Muscle layer of duodenum (tissue), 2 donors: ENCODE results near the gene TGM4.

Experiments used
- H3K27ac ChIP-seq: one replicate; pipeline ENCODE4 v1.7.0; 2013; ENCODE audit warnings: mild to moderate bottlenecking, low read length
- H3K27me3 ChIP-seq: one replicate; pipeline ENCODE4 v1.7.0; 2013; ENCODE audit warnings: low read depth, mild to moderate bottlenecking, control low read depth, low read length
- H3K36me3 ChIP-seq, 2 donors: one replicate each; pipeline ENCODE4 v1.7.0; 2013; ENCODE audit warnings: low read length in 2 of 2, control low read depth in 1 of 2, mild to moderate bottlenecking in 1 of 2; ENCODE audit not compliant: insufficient read depth in 2 of 2, control insufficient read depth in 1 of 2
- H3K4me1 ChIP-seq, 2 donors: one replicate each; pipeline ENCODE4 v1.7.0; 2013; ENCODE audit warnings: low read length in 2 of 2, mild to moderate bottlenecking in 2 of 2, control low read depth in 1 of 2, moderate library complexity in 1 of 2; ENCODE audit not compliant: insufficient read depth in 2 of 2, control insufficient read depth in 1 of 2
- H3K4me3 ChIP-seq, 2 donors: one replicate each; pipeline ENCODE4 v1.7.0; 2013; ENCODE audit warnings: low read length in 2 of 2, low read depth in 1 of 2, mild to moderate bottlenecking in 1 of 2
- H3K9me3 ChIP-seq, 2 donors: one replicate each; pipeline ENCODE4 v1.7.0; 2013; ENCODE audit warnings: low read length in 2 of 2, control low read depth in 1 of 2, mild to moderate bottlenecking in 1 of 2; ENCODE audit not compliant: control insufficient read depth in 1 of 2
- donor health status: healthy.

The TGM4 gene

DNA sequence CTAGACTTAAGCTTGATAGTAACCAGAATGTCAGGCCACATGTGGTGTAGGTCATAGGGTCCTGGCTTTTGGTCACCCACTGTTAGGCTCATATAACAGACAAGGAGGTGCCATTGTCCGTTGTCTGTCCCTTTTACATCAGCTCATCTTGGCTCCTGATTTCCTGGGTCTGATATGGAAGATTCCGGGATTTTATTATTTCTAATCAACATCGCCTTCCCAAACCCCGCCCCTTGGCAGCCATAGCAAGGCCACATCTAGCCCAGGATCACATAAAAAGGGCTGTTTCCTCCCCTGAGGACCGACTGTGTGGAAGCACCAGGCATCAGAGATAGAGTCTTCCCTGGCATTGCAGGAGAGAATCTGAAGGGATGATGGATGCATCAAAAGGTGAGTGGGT is at the start of gene TGM4:
TGM4 (plus strand) TSS at position 301 of the 400 bp plus-strand sequence; CDS start at position 372, 71 bp downstream.
- Histone ChIP-seq H3K36me3 (no peaks in the 10 kb centered on the region), H3K9me3 (no peaks in the 10 kb centered on the region), H3K27ac (no peak within 1 kb of the TSS), H3K4me1 (no peaks in the 10 kb centered on the region), H3K27me3 (no peaks in the 10 kb centered on the region), H3K4me3 (no peak within 1 kb of the TSS)

DNA sequence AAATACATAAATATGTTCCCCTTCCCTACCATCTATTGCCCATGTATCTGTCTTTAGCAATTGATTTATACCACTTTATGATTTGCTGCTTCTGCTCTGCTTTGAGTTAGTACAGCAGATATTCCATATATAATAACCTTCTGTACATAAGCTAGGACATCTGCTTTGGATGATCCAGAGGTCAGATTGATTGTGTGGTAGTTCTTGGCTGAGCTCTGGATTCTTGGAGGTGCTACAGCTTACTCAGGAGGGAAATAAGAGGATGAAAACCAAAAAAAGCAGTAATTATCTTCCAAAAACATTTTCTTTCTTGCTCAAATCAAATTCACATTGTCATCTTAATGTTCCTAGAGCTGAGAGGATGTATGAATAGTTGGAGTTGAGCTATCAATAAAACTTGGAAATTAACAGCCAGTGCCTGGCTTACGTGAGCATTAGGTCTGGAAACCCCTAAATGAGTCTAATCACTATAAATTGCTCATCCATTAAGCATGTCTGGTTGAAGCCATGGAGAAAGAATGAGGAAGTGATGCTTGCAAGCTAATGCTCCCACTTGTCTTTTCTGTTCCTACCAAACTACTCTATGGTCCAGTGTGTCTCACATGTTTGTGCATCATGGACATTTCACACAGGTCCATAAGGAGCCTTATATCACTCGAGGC is 49.0 kb upstream of the TGM4 start:
- no peak overlapping the region for H3K27ac ChIP-seq
- H3K4me1 ChIP-seq, result no peaks in the 10 kb centered on the region
- no peaks in the 10 kb centered on the region for H3K27me3 ChIP-seq
- no peaks in the 10 kb centered on the region for H3K9me3 ChIP-seq
- H3K36me3 ChIP-seq, result no peaks in the 10 kb centered on the region
- no peak overlapping the region for H3K4me3 ChIP-seq

DNA sequence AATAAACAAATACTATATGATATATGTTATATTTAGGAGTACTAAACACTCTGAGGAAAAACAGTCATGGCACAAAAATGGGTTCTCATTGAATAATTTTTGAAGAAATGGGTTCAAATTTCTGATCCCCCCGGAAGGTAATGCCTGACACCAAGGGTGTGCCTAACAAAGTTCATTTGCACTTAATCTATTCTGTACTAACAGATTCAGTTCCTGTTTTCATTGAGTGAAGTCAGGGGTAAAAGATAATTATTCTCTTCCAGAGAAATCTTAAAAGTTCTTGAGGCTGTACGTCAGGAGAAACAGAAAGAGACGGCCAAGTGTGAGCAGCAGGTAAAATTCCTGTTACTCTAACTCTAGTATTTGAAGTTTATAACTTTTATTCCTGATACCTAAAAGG is 47.2 kb upstream of the TGM4 start:
- Histone ChIP-seq H3K4me1 (no peaks in the 10 kb centered on the region), H3K4me3 (no peak overlapping the region), H3K9me3 (no peaks in the 10 kb centered on the region), H3K36me3 (no peaks in the 10 kb centered on the region), H3K27ac (no peak overlapping the region), H3K27me3 (no peaks in the 10 kb centered on the region)

DNA sequence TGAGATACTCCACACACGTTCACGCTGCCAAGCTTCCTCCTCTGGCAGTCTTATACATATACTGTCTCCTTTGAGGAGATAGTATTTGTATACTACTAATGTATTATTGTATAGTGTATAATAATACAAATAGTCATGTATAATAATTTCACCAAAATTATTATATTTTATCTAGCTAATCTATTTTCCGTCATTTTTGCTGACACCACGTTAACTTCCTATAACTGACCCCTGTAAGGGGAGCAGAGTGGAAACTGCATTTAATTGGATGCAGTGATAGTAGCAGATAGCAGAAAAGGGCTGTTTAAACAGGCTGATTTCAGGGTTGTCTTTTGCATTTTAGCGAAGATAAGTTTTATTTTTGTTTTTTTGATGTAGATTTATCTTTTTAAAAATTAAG is 43.2 kb upstream of the TGM4 start:
- Histone ChIP-seq H3K4me3 (no peak overlapping the region), H3K4me1 (no peaks in the 10 kb centered on the region), H3K27me3 (no peaks in the 10 kb centered on the region), H3K36me3 (no peaks in the 10 kb centered on the region), H3K27ac (no peak overlapping the region), H3K9me3 (no peaks in the 10 kb centered on the region)

DNA sequence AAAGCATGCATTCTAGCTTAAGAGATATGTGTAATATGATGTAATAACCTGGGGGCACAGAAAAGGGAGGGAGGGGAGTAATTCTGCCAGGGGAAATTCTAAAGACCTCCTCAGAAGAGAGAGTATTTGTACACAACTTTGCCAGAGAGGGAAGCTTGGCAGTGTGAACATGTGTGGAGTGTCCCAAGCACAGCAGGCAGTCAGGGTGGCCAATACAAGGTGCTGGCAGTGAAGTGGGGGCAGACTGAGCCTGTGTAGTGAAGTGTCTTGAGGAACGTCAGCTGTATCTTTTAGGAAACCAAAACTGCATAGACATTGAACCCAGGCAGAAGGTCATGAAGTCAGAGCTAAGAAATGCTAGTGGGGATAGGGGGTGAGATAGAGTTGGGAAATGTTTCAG is 42.4 kb upstream of the TGM4 start:
- Histone ChIP-seq H3K36me3 (no peaks in the 10 kb centered on the region), H3K27me3 (no peaks in the 10 kb centered on the region), H3K4me1 (no peaks in the 10 kb centered on the region), H3K4me3 (no peak overlapping the region), H3K9me3 (peaks cover 2 to 5% of the 10 kb centered on the region in 2 donors), H3K27ac (no peak overlapping the region)

DNA sequence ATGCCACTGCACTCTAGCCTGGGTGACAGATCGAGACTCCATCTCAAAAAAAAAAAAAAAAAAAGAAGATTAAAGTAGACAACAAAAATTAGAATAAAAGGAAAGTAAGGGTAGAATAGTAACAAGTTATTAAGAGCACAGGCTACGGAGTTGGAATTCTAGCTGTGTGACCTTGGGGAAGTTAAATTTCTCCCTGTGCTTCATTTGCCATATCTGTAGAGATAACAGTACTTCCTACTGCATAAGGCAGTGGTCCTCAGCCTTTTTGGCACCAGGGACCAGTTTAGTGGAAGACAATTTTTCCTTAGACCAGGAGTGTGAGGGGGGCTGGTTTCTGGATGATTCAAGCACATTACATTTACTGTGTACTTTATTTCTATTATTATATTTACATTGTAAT is 41.4 kb upstream of the TGM4 start:
- Histone ChIP-seq H3K36me3 (no peaks in the 10 kb centered on the region), H3K27ac (no peak overlapping the region)

DNA sequence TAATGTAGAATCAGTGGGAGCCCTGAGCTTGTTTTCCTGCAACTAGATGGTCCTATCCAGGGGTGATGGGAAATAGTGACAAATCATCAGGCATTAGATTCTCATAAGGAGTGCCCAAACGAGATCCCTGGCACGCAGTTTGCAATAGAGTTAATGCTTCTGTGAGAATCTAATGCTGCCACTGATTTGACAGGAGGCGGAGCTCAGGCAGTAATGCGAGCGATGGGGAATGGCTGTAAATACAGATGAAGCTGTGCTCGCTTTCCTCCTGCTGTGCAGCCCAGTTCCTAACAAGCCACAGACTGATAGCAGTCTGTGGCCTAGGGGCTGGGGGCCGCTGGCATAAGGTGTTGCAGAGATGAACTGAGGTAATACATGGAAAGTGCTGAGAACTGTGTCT is 41.0 kb upstream of the TGM4 start:
- Histone ChIP-seq H3K4me1 (no peaks in the 10 kb centered on the region), H3K27me3 (no peaks in the 10 kb centered on the region), H3K36me3 (no peaks in the 10 kb centered on the region), H3K4me3 (no peak overlapping the region), H3K9me3 (peaks cover 4 to 5% of the 10 kb centered on the region in 2 donors), H3K27ac (no peak overlapping the region)

More for the DNA sequence above, 41.4 kb upstream of the TGM4 start:
- no peaks in the 10 kb centered on the region for H3K27me3 ChIP-seq
- H3K9me3 ChIP-seq, result peaks cover 4 to 5% of the 10 kb centered on the region in 2 donors
- H3K4me1 ChIP-seq, result no peaks in the 10 kb centered on the region
- H3K4me3 ChIP-seq, result no peak overlapping the region

DNA sequence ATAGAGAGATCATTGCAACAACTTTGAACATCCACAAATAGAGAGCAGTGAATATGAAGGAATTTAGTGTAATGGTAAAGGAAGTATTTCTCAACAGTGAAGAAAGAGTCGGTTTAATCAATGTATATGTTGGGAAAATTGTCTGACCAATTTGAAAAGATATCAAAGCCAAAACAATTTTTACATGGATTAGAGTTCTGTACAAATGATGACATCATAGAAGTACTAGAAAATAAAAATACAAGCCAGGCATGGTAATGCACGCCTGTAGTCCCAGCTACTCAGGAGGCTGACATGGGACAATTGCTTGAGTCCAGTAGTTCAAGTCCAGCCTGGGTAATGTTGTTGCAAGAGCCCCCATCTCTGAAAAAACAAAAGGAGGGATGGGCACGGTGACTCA is 38.7 kb upstream of the TGM4 start:
- Histone ChIP-seq H3K27ac (no peak overlapping the region), H3K27me3 (no peaks in the 10 kb centered on the region), H3K9me3 (peaks cover 4 to 5% of the 10 kb centered on the region in 2 donors), H3K4me3 (no peak overlapping the region), H3K36me3 (no peaks in the 10 kb centered on the region), H3K4me1 (no peaks in the 10 kb centered on the region)

DNA sequence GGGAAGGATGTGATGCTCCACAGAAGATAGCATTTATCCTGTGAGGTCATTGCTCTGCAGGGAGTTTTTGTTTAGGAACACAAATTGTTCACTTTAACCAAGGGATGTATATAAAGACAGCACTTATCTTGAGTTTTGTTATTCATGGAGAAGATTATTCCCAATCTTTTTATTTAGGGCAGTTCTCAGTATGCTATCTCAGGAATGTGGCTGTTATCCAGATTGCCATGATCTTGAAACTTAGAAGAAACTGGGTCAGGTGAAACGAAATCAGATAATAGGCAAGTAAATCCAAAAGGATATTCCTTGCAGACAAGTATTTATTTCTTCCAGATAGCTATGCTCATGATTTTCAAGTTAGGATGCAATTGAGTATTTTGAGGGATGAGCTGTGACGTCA is 32.0 kb upstream of the TGM4 start:
- Histone ChIP-seq H3K9me3 (no peaks in the 10 kb centered on the region), H3K36me3 (no peaks in the 10 kb centered on the region), H3K4me1 (peaks cover 0 to 14% of the 10 kb centered on the region in 2 donors), H3K4me3 (no peak overlapping the region), H3K27ac (no peak overlapping the region), H3K27me3 (no peaks in the 10 kb centered on the region)

DNA sequence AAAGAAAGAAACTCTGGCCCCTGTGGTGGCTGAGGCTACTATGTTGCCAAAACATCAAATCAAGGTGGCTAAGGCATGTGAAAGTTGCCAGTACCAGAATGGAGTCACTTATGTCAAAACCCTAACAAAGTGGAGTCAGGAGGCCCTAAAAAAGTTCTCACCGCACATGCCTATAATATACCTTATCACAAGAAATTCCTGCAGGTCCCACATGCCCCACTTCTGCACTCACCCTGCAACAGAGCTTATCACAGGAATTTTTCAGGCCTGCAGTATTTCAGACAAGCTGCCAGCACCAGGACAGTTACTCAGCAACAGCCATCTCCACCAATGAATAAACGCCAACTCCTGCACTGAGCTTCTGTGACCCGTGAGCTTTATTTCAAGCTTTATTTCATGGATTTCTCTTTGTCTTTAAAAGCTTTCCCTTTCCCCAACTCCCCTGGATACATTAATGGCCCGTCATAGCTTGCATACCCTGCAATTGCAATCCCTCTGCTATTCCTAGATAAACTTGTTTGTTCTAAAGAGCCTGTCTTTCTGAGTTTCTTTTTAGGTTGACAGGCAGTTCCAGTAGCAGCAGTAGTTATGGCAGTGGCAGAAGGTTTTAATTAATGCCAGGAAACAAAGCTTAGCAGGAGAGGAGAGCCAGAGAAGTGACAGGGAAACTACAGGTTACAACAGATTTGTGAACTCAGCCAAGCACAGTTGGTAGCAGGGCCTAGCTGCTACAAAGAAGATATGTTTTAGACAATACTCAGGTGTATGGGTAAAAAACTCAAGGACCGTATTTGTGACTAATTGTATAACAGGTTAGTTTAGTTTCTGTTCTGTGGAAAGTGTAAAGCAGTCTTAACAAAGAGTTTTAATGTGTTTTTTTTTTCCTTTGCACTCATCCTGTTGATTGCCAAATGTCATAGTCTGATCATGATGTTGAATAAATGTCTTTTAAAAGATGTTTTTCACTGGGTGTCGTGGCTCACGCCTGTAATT is 28.6 kb upstream of the TGM4 start:
- no peaks in the 10 kb centered on the region for H3K9me3 ChIP-seq
- no peak overlapping the region for H3K27ac ChIP-seq
- H3K4me1 ChIP-seq, result peaks cover 0 to 14% of the 10 kb centered on the region in 2 donors
- H3K4me3 ChIP-seq, result no peak overlapping the region
- H3K27me3 ChIP-seq, result no peaks in the 10 kb centered on the region
- H3K36me3 ChIP-seq, result no peaks in the 10 kb centered on the region

DNA sequence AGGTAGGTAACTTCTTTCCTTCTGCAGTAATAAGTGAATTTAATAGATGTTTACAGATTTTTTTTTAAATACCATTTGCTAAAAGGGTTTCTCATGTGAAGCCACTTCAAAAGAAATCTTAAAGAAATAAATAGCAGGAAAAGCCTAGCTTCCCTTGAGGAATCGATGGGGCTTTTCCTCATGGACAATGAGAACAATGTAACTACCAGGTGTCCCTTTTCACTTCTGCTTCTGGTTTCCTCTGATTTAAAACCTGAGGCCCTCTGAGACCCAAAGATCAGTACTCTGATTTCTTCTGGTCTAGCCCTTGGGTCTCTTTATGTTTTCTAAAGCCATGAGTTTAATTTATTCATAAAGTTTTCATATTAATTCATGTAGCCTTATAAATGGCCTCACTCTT is 25.8 kb upstream of the TGM4 start:
- H3K9me3 ChIP-seq, result no peaks in the 10 kb centered on the region
- H3K27ac ChIP-seq, result no peak overlapping the region
- H3K4me3 ChIP-seq, result no peak overlapping the region
- H3K27me3 ChIP-seq, result no peaks in the 10 kb centered on the region
- peaks cover 0 to 14% of the 10 kb centered on the region in 2 donors for H3K4me1 ChIP-seq
- H3K36me3 ChIP-seq, result no peaks in the 10 kb centered on the region
